GM23338 (cell line): ENCODE results near the gene IGF1R. TPM values are rescaled to one million over a fixed set of nuclear protein-coding genes. Genes with fewer than 3 reads are reported as not detected.

Source experiments
- ATAC-seq: fragments of 200-7000 bp; cut with Tn5 transposase; 3 replicates; pipeline ENCODE4 v1.9.1; 2020
- DNase-seq: peaks from one replicate; pipeline ENCODE4 v3.0.0-alpha.2; 2015; ENCODE audit warnings: low spot score
- H2AFZ ChIP-seq: fragments of 200-600 bp; sonication (generic); 2 replicates; pipeline ENCODE4 v1.8.0; 2016; ENCODE audit warnings: antibody characterized with exemption, mild to moderate bottlenecking, moderate library complexity
- H3F3A ChIP-seq: fragments of 200-600 bp; sonication (generic); replicated peaks from 2 replicates; pipeline ENCODE4 v1.8.0; 2017; ENCODE audit warnings: antibody characterized with exemption, mixed run types, low read depth
- H3K27ac ChIP-seq: fragments of 200-600 bp; sonication (generic); 2 replicates; pipeline ENCODE4 v1.6.1; 2016; ENCODE audit warnings: low read depth
- H3K27me3 ChIP-seq: fragments of 200-600 bp; sonication (generic); 2 replicates; pipeline ENCODE4 v1.8.0; 2016; ENCODE audit warnings: mild to moderate bottlenecking, mixed run types, moderate library complexity; ENCODE audit not compliant: insufficient read depth
- H3K36me3 ChIP-seq: fragments of 200-600 bp; sonication (generic); 2 replicates; pipeline ENCODE4 v1.8.0; 2016; ENCODE audit warnings: mild to moderate bottlenecking; ENCODE audit not compliant: insufficient read depth
- H3K4me1 ChIP-seq: fragments of 200-600 bp; sonication (generic); 2 replicates; pipeline ENCODE4 v1.8.0; 2016; ENCODE audit warnings: mild to moderate bottlenecking, moderate library complexity; ENCODE audit not compliant: insufficient read depth
- H3K4me2 ChIP-seq: fragments of 200-600 bp; sonication (generic); 2 replicates; pipeline ENCODE4 v1.7.1; 2017; ENCODE audit warnings: mixed run types
- H3K4me3 ChIP-seq: fragments of 200-600 bp; sonication (generic); 2 replicates; pipeline ENCODE4 v1.6.1; 2016; ENCODE audit warnings: mixed run types
- H3K79me2 ChIP-seq: fragments of 200-600 bp; sonication (generic); replicated peaks from 2 replicates; pipeline ENCODE4 v1.8.0; 2017; ENCODE audit warnings: mild to moderate bottlenecking; ENCODE audit not compliant: insufficient read depth
- H3K9me2 ChIP-seq: fragments of 200-600 bp; sonication (generic); 2 replicates; pipeline ENCODE4 v1.8.0; 2017; ENCODE audit not compliant: insufficient read depth
- H4K20me1 ChIP-seq: fragments of 200-600 bp; sonication (generic); replicated peaks from 2 replicates; pipeline ENCODE4 v1.8.0; 2017; ENCODE audit warnings: mild to moderate bottlenecking; ENCODE audit not compliant: insufficient read depth
- H3K27ac Mint-ChIP-seq: 2 replicates; pipeline ENCODE4 v1.8.0; 2020; ENCODE audit warnings: inconsistent platforms, mild to moderate bottlenecking, moderate library complexity, mixed read lengths
- H3K27me3 Mint-ChIP-seq: 3 replicates; pipeline ENCODE4 v1.8.0; 2022; ENCODE audit warnings: low read depth, mild to moderate bottlenecking, moderate library complexity, mixed read lengths, inconsistent platforms; ENCODE audit not compliant: insufficient read depth, poor library complexity
- H3K36me3 Mint-ChIP-seq: 3 replicates; pipeline ENCODE4 v1.8.0; 2021; ENCODE audit warnings: low read depth, mild to moderate bottlenecking, inconsistent platforms, moderate library complexity, mixed read lengths
- H3K4me1 Mint-ChIP-seq: 3 replicates; pipeline ENCODE4 v1.8.0; 2020; ENCODE audit warnings: mild to moderate bottlenecking, inconsistent platforms, mixed read lengths
- H3K4me3 Mint-ChIP-seq: 3 replicates; pipeline ENCODE4 v1.8.0; 2021; ENCODE audit warnings: moderate library complexity, mild to moderate bottlenecking, inconsistent platforms, mixed read lengths
- H3K9me3 Mint-ChIP-seq: 3 replicates; pipeline ENCODE4 v1.8.0; 2020; ENCODE audit warnings: moderate library complexity, mild to moderate bottlenecking, inconsistent platforms, mixed read lengths
- CREB1 ChIP-seq: fragments of 250-450 bp; sonication (Bioruptor Pico); IDR thresholded peaks from 2 replicates; pipeline ENCODE4 v1.5.0; 2020; ENCODE audit warnings: low read depth, mild to moderate bottlenecking, moderate library complexity
- CTCF ChIP-seq, 2 experiments: fragments of 200-600 bp in 1 of 2; sonication (generic) in 1 of 2; conservative IDR thresholded peaks; 2 replicates each; pipeline versions ENCODE4 v1.5.1 to v1.6.1; 2016 to 2017; ENCODE audit warnings: antibody characterized with exemption in 2 of 2, low read depth in 2 of 2, mild to moderate bottlenecking in 2 of 2, moderate library complexity in 1 of 2
- ETS1 ChIP-seq: IDR thresholded peaks from 2 replicates; pipeline ENCODE4 v1.6.1; 2016; ENCODE audit warnings: antibody characterized with exemption
- EZH2 ChIP-seq: fragments of 200-600 bp; sonication (generic); IDR thresholded peaks from one replicate; pipeline ENCODE4 v1.8.0; 2017; ENCODE audit warnings: antibody characterized with exemption, mild to moderate bottlenecking, low read depth; ENCODE audit not compliant: unreplicated experiment
- EZH2phosphoT487 ChIP-seq: fragments of 200-600 bp; sonication (generic); IDR thresholded peaks from one replicate; pipeline ENCODE4 v1.8.1; 2018; ENCODE audit warnings: antibody characterized with exemption; ENCODE audit not compliant: unreplicated experiment
- JUNB ChIP-seq: IDR thresholded peaks from one replicate; pipeline ENCODE4 v1.6.1; 2016; ENCODE audit warnings: antibody characterized with exemption; ENCODE audit not compliant: unreplicated experiment
- NANOG ChIP-seq: IDR thresholded peaks from 2 replicates; pipeline ENCODE4 v1.6.1; 2016; ENCODE audit warnings: antibody characterized with exemption, borderline replicate concordance
- POLR2AphosphoS5 ChIP-seq: IDR thresholded peaks from 2 replicates; pipeline ENCODE4 v1.6.1; 2016; ENCODE audit warnings: antibody characterized with exemption, low read depth
- REST ChIP-seq: IDR thresholded peaks from one replicate; pipeline ENCODE4 v1.6.1; 2018; ENCODE audit warnings: antibody characterized with exemption; ENCODE audit not compliant: unreplicated experiment
- STAT1 ChIP-seq: IDR thresholded peaks from one replicate; pipeline ENCODE4 v1.6.1; 2016; ENCODE audit warnings: antibody characterized with exemption; ENCODE audit not compliant: unreplicated experiment
- ZNF114 ChIP-seq: fragments of 250-450 bp; sonication (Bioruptor Pico); IDR thresholded peaks from 2 replicates; pipeline ENCODE4 v1.5.0; 2020; ENCODE audit warnings: mild to moderate bottlenecking, moderate library complexity
- ZNF331 ChIP-seq: fragments of 250-450 bp; sonication (Bioruptor Pico); IDR thresholded peaks from 2 replicates; pipeline ENCODE4 v1.5.0; 2020; ENCODE audit warnings: low read depth, mild to moderate bottlenecking, moderate library complexity
- ZNF462 ChIP-seq: fragments of 250-450 bp; sonication (Bioruptor Pico); IDR thresholded peaks from 2 replicates; pipeline ENCODE4 v1.5.0; 2020; ENCODE audit warnings: mild to moderate bottlenecking, moderate library complexity
- polyA plus RNA-seq: library from polyadenylated mRNA; unstranded; fragments of >200 nt; fragmentation: Nextera tagmentation; extraction: Ambion mirVana; gene quantifications from 2 replicates; pipeline ENCODE4 v1.2.1, GENCODE V29; 2016
- total RNA-seq: library from RNA; depleted of rRNA; stranded (reverse); fragments of >200 nt; shearing (Covaris generic); gene quantifications from 2 replicates; pipeline ENCODE4 v1.2.3, GENCODE V29; 2014

IGF1R gene
- total and polyA plus RNA-seq, 2 experiments from 2014 or later, result 20.4 to 92.2 TPM

- TF ChIP-seq EZH2phosphoT487 (no peak), ETS1 (no peak), REST (no peak), ZNF462 (no peak), STAT1 (no peak), ZNF114 (CRISPR knock-in tag) (no peak), EZH2 (no peak), POLR2AphosphoS5 (no peak), CREB1 (CRISPR knock-in tag) (no peak), CTCF (conservative IDR thresholded peaks at IDR 0.05; ENCODE audit: low read depth in 2 of 2) (no peak), ZNF331 (CRISPR knock-in tag) (no peak), JUNB (no peak), NANOG (no peak)
- H3K4me3 ChIP-seq, result no peak overlapping the region
- no peaks in the 10 kb centered on the region for H3K9me3 Mint-ChIP-seq
- H2AFZ ChIP-seq, result no peak overlapping the region
- H4K20me1 ChIP-seq, result peaks cover 4% of the 10 kb centered on the region; the same call in 1 of the 2 replicates
- peaks cover 1% of the 10 kb centered on the region for H3K27me3 Mint-ChIP-seq
- H3K27ac Mint-ChIP-seq, result no peak overlapping the region
- H3K9me2 ChIP-seq, result no peaks in the 10 kb centered on the region
- H3K4me1 Mint-ChIP-seq, result no peaks in the 10 kb centered on the region
- no peaks in the 10 kb centered on the region for H3K27me3 ChIP-seq
- H3K4me1 ChIP-seq, result no peaks in the 10 kb centered on the region
- DNase-seq (no peak), ATAC-seq (no peak)
- H3K4me2 ChIP-seq, result no peak overlapping the region
- H3K36me3 Mint-ChIP-seq, result peaks cover 70% of the 10 kb centered on the region
- no peak overlapping the region for H3K27ac ChIP-seq
- H3K4me3 Mint-ChIP-seq, result no peak overlapping the region
- no peaks in the 10 kb centered on the region for H3K79me2 ChIP-seq
- peaks cover 56% of the 10 kb centered on the region for H3K36me3 ChIP-seq
- H3F3A ChIP-seq, result no peaks in the 10 kb centered on the region
These were observed 290.5 kb downstream of the IGF1R start for GRCh38 chr15:98938799-98939198.
